CD4-positive, CD25-positive, alpha-beta regulatory T cell (primary cell): ENCODE results near the gene IMMP2L. TPM values are rescaled to one million over a fixed set of nuclear protein-coding genes. Genes with fewer than 3 reads are reported as not detected.

Experiments
- ATAC-seq, 2 donors: fragments of 150-1000 bp; cut with Tn5 transposase; one replicate each; pipeline ENCODE4 v1.10.0; 2021; ENCODE audit warnings: low read depth in 2 of 2, moderate number of reproducible peaks in 2 of 2, moderate library complexity in 1 of 2
- DNase-seq, 3 donors: peaks; one replicate each; pipeline versions ENCODE4 v3.0.0 to v3.0.0-alpha.2; 2012 to 2022; ENCODE audit warnings: mixed read lengths in 1 of 3
- H3K27ac ChIP-seq: one replicate; pipeline ENCODE4 v1.7.0; 2013; ENCODE audit warnings: mild to moderate bottlenecking, low read length; ENCODE audit not compliant: insufficient read depth, poor library complexity, severe bottlenecking
- H3K27me3 ChIP-seq: one replicate; pipeline ENCODE4 v1.7.0; 2013; ENCODE audit warnings: low read length; ENCODE audit not compliant: control insufficient read depth, insufficient read depth
- H3K36me3 ChIP-seq: one replicate; pipeline ENCODE4 v1.7.0; 2013; ENCODE audit warnings: mild to moderate bottlenecking, low read length, moderate library complexity; ENCODE audit not compliant: control insufficient read depth, insufficient read depth
- H3K4me1 ChIP-seq: 2 replicates; pipeline ENCODE4 v1.7.0; 2013; ENCODE audit warnings: mild to moderate bottlenecking, low read length; ENCODE audit not compliant: insufficient read depth, control insufficient read depth, poor library complexity, severe bottlenecking
- H3K4me3 ChIP-seq: one replicate; pipeline ENCODE4 v1.7.0; 2013; ENCODE audit warnings: low read depth, mild to moderate bottlenecking, low read length, moderate library complexity
- H3K9me3 ChIP-seq, 2 experiments: 1 replicate in 1 of 2; 2 replicates in 1 of 2; pipeline ENCODE4 v1.7.0; 2013; ENCODE audit warnings: low read length in 2 of 2, mild to moderate bottlenecking in 1 of 2, moderate library complexity in 1 of 2; ENCODE audit not compliant: control insufficient read depth in 2 of 2
- H3K27ac Mint-ChIP-seq, 3 donors: one replicate each; pipeline ENCODE4 v1.8.0; 2020 to 2022; ENCODE audit warnings: mild to moderate bottlenecking in 3 of 3, mixed read lengths in 3 of 3, moderate library complexity in 2 of 3
- H3K27me3 Mint-ChIP-seq: one replicate; pipeline ENCODE4 v1.8.0; 2022; ENCODE audit warnings: mild to moderate bottlenecking, mixed read lengths
- H3K36me3 Mint-ChIP-seq: one replicate; pipeline ENCODE4 v1.8.0; 2020; ENCODE audit warnings: mixed read lengths
- H3K4me1 Mint-ChIP-seq, 4 donors: one replicate each; pipeline ENCODE4 v1.8.0; 2020 to 2022; ENCODE audit warnings: mixed read lengths in 4 of 4, mild to moderate bottlenecking in 1 of 4
- H3K4me3 Mint-ChIP-seq, 4 donors: one replicate each; pipeline ENCODE4 v1.8.0; 2020 to 2022; ENCODE audit warnings: mild to moderate bottlenecking in 4 of 4, mixed read lengths in 4 of 4, moderate library complexity in 3 of 4
- H3K9me3 Mint-ChIP-seq, 7 donors: one replicate each; pipeline ENCODE4 v1.8.0; 2020 to 2022; ENCODE audit warnings: mixed read lengths in 7 of 7, mild to moderate bottlenecking in 3 of 7, moderate library complexity in 2 of 7
- polyA plus RNA-seq, 4 donors: library from polyadenylated mRNA; unstranded; fragments of 300-500 nt; fragmentation: Illumina TruSeq; gene quantifications; one replicate each; pipeline ENCODE4 v1.2.3, GENCODE V29; 2021
- total RNA-seq: library from RNA; stranded (reverse); gene quantifications from one replicate; pipeline ENCODE4 v1.2.3, GENCODE V29; 2022

Gene IMMP2L
- total and polyA plus RNA-seq, 5 donors from 2014 or later, result 8.9 to 23.8 (median 17.1) TPM

DNA sequence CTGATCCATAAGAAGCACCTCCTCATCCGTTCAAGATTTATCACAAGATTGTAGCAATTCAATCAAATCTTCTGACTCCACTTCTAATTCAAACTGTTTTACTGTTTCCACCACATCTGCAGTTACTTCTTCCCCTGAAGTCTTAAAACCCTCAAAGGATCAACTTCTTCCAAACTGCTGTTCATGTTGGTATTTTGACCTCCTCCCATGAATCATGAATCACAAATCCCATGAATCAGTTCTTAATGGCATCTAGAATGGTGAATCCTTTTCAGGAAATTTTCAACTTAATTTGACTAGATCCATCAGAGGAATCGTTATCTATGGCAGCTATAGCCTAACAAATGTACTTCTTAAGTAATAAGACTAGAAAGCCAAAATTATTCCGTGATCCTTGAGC is 122.3 kb downstream of the IMMP2L start:
- Histone ChIP-seq H3K36me3 (no peaks in the 10 kb centered on the region), H3K9me3 (peaks cover 0 to 5% of the 10 kb centered on the region in 2 experiments), H3K27ac (no peak overlapping the region), H3K4me3 (no peak overlapping the region), H3K4me1 (no peaks in the 10 kb centered on the region), H3K27me3 (no peaks in the 10 kb centered on the region)
- no peak overlapping the region for H3K4me3 Mint-ChIP-seq
- no peak overlapping the region for H3K27ac Mint-ChIP-seq
- DNase-seq, result no peak
- H3K4me1 Mint-ChIP-seq, result peaks cover 4 to 14% (median 5%) of the 10 kb centered on the region in 4 donors
- no peak for ATAC-seq
- H3K9me3 Mint-ChIP-seq, result peaks cover 0 to 16% (median 9%) of the 10 kb centered on the region in 7 donors
- H3K27me3 Mint-ChIP-seq, result no peaks in the 10 kb centered on the region
- H3K36me3 Mint-ChIP-seq, result peaks cover 16% of the 10 kb centered on the region

GRCh38 chr7:111438369-111439289 is 123.7 kb downstream of the IMMP2L start:
- Mint-ChIP-seq H3K36me3 (peaks cover 18% of the 10 kb centered on the region), H3K27me3 (no peaks in the 10 kb centered on the region), H3K9me3 (peaks cover 0 to 27% (median 12%) of the 10 kb centered on the region in 7 donors), H3K4me3 (no peak overlapping the region), H3K27ac (no peak overlapping the region), H3K4me1 (peaks cover 4 to 14% (median 5%) of the 10 kb centered on the region in 4 donors)
- H3K27ac ChIP-seq, result no peak overlapping the region
- H3K9me3 ChIP-seq, result peaks cover 0 to 14% of the 10 kb centered on the region in 2 experiments
- ATAC-seq, result no peak
- H3K4me3 ChIP-seq, result no peak overlapping the region
- H3K4me1 ChIP-seq, result no peaks in the 10 kb centered on the region
- no peaks in the 10 kb centered on the region for H3K27me3 ChIP-seq
- H3K36me3 ChIP-seq, result no peaks in the 10 kb centered on the region
- DNase-seq, result no peak

- peaks cover 4 to 11% (median 5%) of the 10 kb centered on the region in 4 donors for H3K4me1 Mint-ChIP-seq
- H3K27ac Mint-ChIP-seq, result no peak overlapping the region
- H3K9me3 Mint-ChIP-seq, result peaks cover 0 to 36% (median 16%) of the 10 kb centered on the region in 7 donors
- Histone ChIP-seq H3K4me1 (no peaks in the 10 kb centered on the region), H3K4me3 (no peak overlapping the region), H3K36me3 (no peaks in the 10 kb centered on the region), H3K27me3 (no peaks in the 10 kb centered on the region), H3K27ac (no peak overlapping the region), H3K9me3 (peaks cover 0 to 14% of the 10 kb centered on the region in 2 experiments)
- no peaks in the 10 kb centered on the region for H3K27me3 Mint-ChIP-seq
- H3K4me3 Mint-ChIP-seq, result no peak overlapping the region
- ATAC-seq, result no peak
- no peak for DNase-seq
- peaks cover 27% of the 10 kb centered on the region for H3K36me3 Mint-ChIP-seq
Observed at GRCh38 chr7:111437736-111438135, 124.6 kb downstream of the IMMP2L start.

DNA sequence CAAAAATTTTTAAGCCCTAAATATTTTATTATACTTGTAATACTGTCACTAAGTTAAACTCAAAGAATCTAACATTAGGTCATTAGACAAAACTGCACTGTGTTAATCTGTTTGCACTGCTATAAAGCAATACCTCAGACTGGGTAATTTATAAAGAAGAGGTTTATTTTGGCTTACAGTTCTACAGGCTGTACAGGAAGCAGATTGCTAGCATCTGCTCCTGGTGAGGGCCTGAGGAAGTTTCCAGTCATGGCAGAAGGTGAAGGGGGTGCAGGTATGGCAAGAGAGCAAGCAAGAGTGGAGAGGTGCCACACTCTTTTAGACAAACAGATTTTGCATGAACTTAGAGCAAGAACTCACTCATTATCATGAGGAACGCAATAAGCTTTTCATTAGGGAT is 125.7 kb downstream of the IMMP2L start:
- Mint-ChIP-seq H3K36me3 (peaks cover 29% of the 10 kb centered on the region), H3K27ac (no peak overlapping the region)
- no peak for ATAC-seq

DNA sequence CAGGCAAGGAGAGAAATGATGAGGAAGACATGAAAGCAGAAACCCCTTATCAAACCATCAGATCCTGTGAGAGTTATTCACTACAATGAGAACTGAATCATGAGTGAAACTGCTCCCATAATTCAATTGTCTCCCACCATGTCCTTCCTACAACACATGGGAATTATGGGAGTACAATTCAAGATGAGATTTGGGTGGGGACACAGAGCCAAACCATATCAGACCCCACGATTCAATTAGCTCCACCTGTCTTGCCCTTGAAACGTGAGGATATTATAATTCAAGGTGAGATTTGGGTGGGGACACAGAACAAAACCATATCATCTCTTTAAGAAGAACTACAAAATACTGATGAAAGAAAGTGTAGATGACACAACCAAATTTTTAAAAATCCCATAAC is 128.9 kb downstream of the IMMP2L start:
- H3K27me3 Mint-ChIP-seq, result no peaks in the 10 kb centered on the region
- DNase-seq (no peak), ATAC-seq (no peak)
- Histone ChIP-seq H3K4me3 (no peak overlapping the region), H3K36me3 (no peaks in the 10 kb centered on the region), H3K4me1 (no peaks in the 10 kb centered on the region), H3K27ac (no peak overlapping the region), H3K27me3 (no peaks in the 10 kb centered on the region), H3K9me3 (peaks cover 0 to 14% of the 10 kb centered on the region in 2 experiments)
- H3K36me3 Mint-ChIP-seq, result peaks cover 13% of the 10 kb centered on the region
- H3K9me3 Mint-ChIP-seq, result peaks cover 0 to 30% (median 13%) of the 10 kb centered on the region in 7 donors
- no peak overlapping the region for H3K4me3 Mint-ChIP-seq
- no peaks in the 10 kb centered on the region for H3K4me1 Mint-ChIP-seq
- no peak overlapping the region for H3K27ac Mint-ChIP-seq

More for the DNA sequence above, 125.7 kb downstream of the IMMP2L start:
- H3K4me1 Mint-ChIP-seq, result peaks cover 4 to 11% (median 5%) of the 10 kb centered on the region in 4 donors
- H3K27me3 ChIP-seq, result no peaks in the 10 kb centered on the region
- DNase-seq, result no peak
- peaks cover 0 to 37% (median 16%) of the 10 kb centered on the region in 7 donors for H3K9me3 Mint-ChIP-seq
- H3K9me3 ChIP-seq, result peaks cover 0 to 14% of the 10 kb centered on the region in 2 experiments
- no peaks in the 10 kb centered on the region for H3K36me3 ChIP-seq
- no peak overlapping the region for H3K4me3 Mint-ChIP-seq
- no peaks in the 10 kb centered on the region for H3K4me1 ChIP-seq
- H3K27ac ChIP-seq, result no peak overlapping the region
- H3K27me3 Mint-ChIP-seq, result no peaks in the 10 kb centered on the region
- no peak overlapping the region for H3K4me3 ChIP-seq

DNA sequence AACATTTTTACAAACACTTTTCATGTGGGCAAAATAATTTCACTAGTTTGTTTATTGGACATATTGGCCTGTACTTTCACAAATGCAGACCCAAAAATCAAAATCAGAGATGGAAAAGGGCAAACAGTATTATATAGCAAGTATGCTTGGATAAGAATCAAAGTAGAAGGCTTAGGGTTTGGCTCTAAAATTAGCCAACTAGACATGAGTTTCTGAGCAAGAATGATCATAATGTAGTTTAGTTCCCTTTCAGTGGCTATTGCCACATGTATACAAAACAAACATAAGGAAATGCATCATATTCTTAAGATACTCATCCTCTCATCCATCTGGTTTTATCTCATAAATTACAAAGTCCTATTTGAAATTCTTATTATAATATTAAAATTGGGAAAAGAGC is 132.5 kb downstream of the IMMP2L start:
- ATAC-seq, result no peak

GRCh38 chr7:111424768-111425167 is 137.5 kb downstream of the IMMP2L start:
- Histone ChIP-seq H3K4me1 (no peaks in the 10 kb centered on the region), H3K9me3 (no peaks in the 10 kb centered on the region), H3K36me3 (no peaks in the 10 kb centered on the region), H3K27me3 (no peaks in the 10 kb centered on the region), H3K27ac (no peak overlapping the region), H3K4me3 (no peak overlapping the region)
- no peak for ATAC-seq
- peaks cover 14% of the 10 kb centered on the region for H3K36me3 Mint-ChIP-seq
- no peak overlapping the region for H3K4me3 Mint-ChIP-seq
- no peaks in the 10 kb centered on the region for H3K27me3 Mint-ChIP-seq
- peaks cover 0 to 4% (median 0%) of the 10 kb centered on the region in 4 donors for H3K4me1 Mint-ChIP-seq
- H3K9me3 Mint-ChIP-seq, result peaks cover 0 to 14% (median 4%) of the 10 kb centered on the region in 7 donors
- H3K27ac Mint-ChIP-seq, result no peak overlapping the region
- DNase-seq, result no peak

More for the DNA sequence above, 132.5 kb downstream of the IMMP2L start:
- H3K27ac ChIP-seq, result no peak overlapping the region
- Mint-ChIP-seq H3K9me3 (peaks cover 0 to 22% (median 4%) of the 10 kb centered on the region in 7 donors), H3K27me3 (no peaks in the 10 kb centered on the region), H3K36me3 (peaks cover 16% of the 10 kb centered on the region), H3K4me1 (no peaks in the 10 kb centered on the region), H3K4me3 (no peak overlapping the region), H3K27ac (no peak overlapping the region)
- no peaks in the 10 kb centered on the region for H3K27me3 ChIP-seq
- no peak overlapping the region for H3K4me3 ChIP-seq
- H3K4me1 ChIP-seq, result no peaks in the 10 kb centered on the region
- no peak for DNase-seq
- no peaks in the 10 kb centered on the region for H3K36me3 ChIP-seq
- peaks cover 0 to 8% of the 10 kb centered on the region in 2 experiments for H3K9me3 ChIP-seq
